GM21515 (cell line): ENCODE results near the gene ELFN1.

Experiments used
- ATAC-seq: cut with Tn5 transposase; IDR thresholded peaks from one replicate; pipeline ENCODE4 v1.9.1; 2021; ENCODE audit not compliant: unreplicated experiment

Gene ELFN1

GRCh38 chr7:1693419-1693990 lies 23.4 kb downstream of the ELFN1 start:
- ATAC-seq = no peak

GRCh38 chr7:1693991-1694524 lies 24.0 kb downstream of the ELFN1 start:
- ATAC-seq = no peak

- no peak for ATAC-seq
Measured at GRCh38 chr7:1694611-1695511, 24.8 kb downstream of the ELFN1 start.

GRCh38 chr7:1695800-1696454 lies 25.9 kb downstream of the ELFN1 start:
- ATAC-seq = no peak

GRCh38 chr7:1696671-1697498 lies 26.8 kb downstream of the ELFN1 start:
- ATAC-seq = no peak

GRCh38 chr7:1697499-1698125 lies 27.5 kb downstream of the ELFN1 start:
- no peak for ATAC-seq

GRCh38 chr7:1698201-1698600 lies 28.1 kb downstream of the ELFN1 start:
- ATAC-seq = no peak

- ATAC-seq = no peak
Measured at GRCh38 chr7:1698951-1699350, 28.9 kb downstream of the ELFN1 start.

- ATAC-seq = no peak
Measured at GRCh38 chr7:1700086-1700485, 30.0 kb downstream of the ELFN1 start.

GRCh38 chr7:1700536-1701333 lies 30.7 kb downstream of the ELFN1 start:
- ATAC-seq = no peak

GRCh38 chr7:1702652-1703051 lies 32.6 kb downstream of the ELFN1 start:
- ATAC-seq = no peak

- ATAC-seq = no peak
Measured at GRCh38 chr7:1703441-1703840, 33.4 kb downstream of the ELFN1 start.

GRCh38 chr7:1703871-1704810 lies 34.1 kb downstream of the ELFN1 start:
- no peak for ATAC-seq

GRCh38 chr7:1704811-1705738 lies 35.0 kb downstream of the ELFN1 start:
- ATAC-seq = no peak

- ATAC-seq = no peak
Measured at GRCh38 chr7:1705856-1706255, 35.8 kb downstream of the ELFN1 start.

GRCh38 chr7:1706381-1706720 lies 36.3 kb downstream of the ELFN1 start:
- no peak for ATAC-seq
